NT2/D1 (cell line): ENCODE results near the gene UQCRC2.

Experiments used
- DNase-seq: peaks from one replicate; pipeline ENCODE4 v3.0.0-alpha.2; 2011; ENCODE audit warnings: low read depth, low spot score
- H3K27me3 ChIP-seq: 2 replicates; pipeline ENCODE4 v1.6.0; 2011; ENCODE audit warnings: mild to moderate bottlenecking; ENCODE audit not compliant: insufficient read length, insufficient read depth
- H3K36me3 ChIP-seq: 2 replicates; pipeline ENCODE4 v1.6.1; 2011; ENCODE audit warnings: mild to moderate bottlenecking, low read length, mixed read lengths; ENCODE audit not compliant: insufficient read depth, insufficient read length
- H3K4me1 ChIP-seq: 2 replicates; pipeline ENCODE4 v1.5.1; 2011; ENCODE audit not compliant: insufficient read depth, insufficient read length
- H3K4me3 ChIP-seq: 2 replicates; pipeline ENCODE4 v1.5.1; 2011; ENCODE audit warnings: low read depth; ENCODE audit not compliant: insufficient read length
- H3K9ac ChIP-seq: 2 replicates; pipeline ENCODE4 v1.6.0; 2011; ENCODE audit warnings: low read depth; ENCODE audit not compliant: insufficient read length
- H3K9me3 ChIP-seq: 2 replicates; pipeline ENCODE4 v1.5.1; 2011; ENCODE audit warnings: mild to moderate bottlenecking, low read length; ENCODE audit not compliant: insufficient read depth
- SUZ12 ChIP-seq: IDR thresholded peaks from 2 replicates; pipeline ENCODE4 v1.6.1; 2011; ENCODE audit not compliant: insufficient read length, insufficient read depth; ENCODE audit errors: extremely low read depth
- YY1 ChIP-seq: IDR thresholded peaks from 2 replicates; pipeline ENCODE4 v1.6.1; 2011; ENCODE audit not compliant: insufficient read length, insufficient read depth
- ZNF274 ChIP-seq: IDR thresholded peaks from 2 replicates; pipeline ENCODE4 v1.6.1; 2011; ENCODE audit warnings: mild to moderate bottlenecking, low read depth, low read length

Gene UQCRC2

GRCh38 chr16:21982108-21982507, 28.9 kb downstream of the UQCRC2 start:
- no peaks in the 10 kb centered on the region for H3K9me3 ChIP-seq
- H3K9ac ChIP-seq: no peak overlapping the region
- peaks cover 2% of the 10 kb centered on the region for H3K4me1 ChIP-seq
- H3K27me3 ChIP-seq: no peaks in the 10 kb centered on the region
- TF ChIP-seq SUZ12 (no peak), YY1 (no peak), ZNF274 (no peak)
- DNase-seq: no peak
- no peak overlapping the region for H3K4me3 ChIP-seq
- peaks cover 85% of the 10 kb centered on the region for H3K36me3 ChIP-seq

- DNase-seq: no peak
- Histone ChIP-seq H3K4me3 (no peak overlapping the region), H3K9ac (no peak overlapping the region), H3K36me3 (peaks cover 65% of the 10 kb centered on the region), H3K27me3 (no peaks in the 10 kb centered on the region), H3K9me3 (no peaks in the 10 kb centered on the region), H3K4me1 (peaks cover 2% of the 10 kb centered on the region)
- TF ChIP-seq ZNF274 (no peak), SUZ12 (no peak), YY1 (no peak)
Observed at GRCh38 chr16:21984062-21984461, 30.9 kb downstream of the UQCRC2 start.

GRCh38 chr16:21985524-21985923, 32.4 kb downstream of the UQCRC2 start:
- no peak for DNase-seq
- H3K4me3 ChIP-seq: no peak overlapping the region
- peaks cover 2% of the 10 kb centered on the region for H3K4me1 ChIP-seq
- peaks cover 51% of the 10 kb centered on the region for H3K36me3 ChIP-seq
- no peak overlapping the region for H3K9ac ChIP-seq
- TF ChIP-seq YY1: no peak
- TF ChIP-seq ZNF274: no peak
- no peak for TF ChIP-seq SUZ12
- no peaks in the 10 kb centered on the region for H3K27me3 ChIP-seq
- no peaks in the 10 kb centered on the region for H3K9me3 ChIP-seq

GRCh38 chr16:21986692-21987246, 33.6 kb downstream of the UQCRC2 start:
- peaks cover 39% of the 10 kb centered on the region for H3K36me3 ChIP-seq
- no peak for DNase-seq
- TF ChIP-seq SUZ12 (no peak), ZNF274 (no peak), YY1 (no peak)
- H3K9me3 ChIP-seq: no peaks in the 10 kb centered on the region
- no peak overlapping the region for H3K4me3 ChIP-seq
- H3K9ac ChIP-seq: no peak overlapping the region
- H3K4me1 ChIP-seq: peaks cover 2% of the 10 kb centered on the region
- H3K27me3 ChIP-seq: no peaks in the 10 kb centered on the region

GRCh38 chr16:21987498-21987897, 34.3 kb downstream of the UQCRC2 start:
- Histone ChIP-seq H3K4me3 (no peak overlapping the region), H3K4me1 (peaks cover 2% of the 10 kb centered on the region), H3K36me3 (peaks cover 34% of the 10 kb centered on the region), H3K27me3 (no peaks in the 10 kb centered on the region), H3K9me3 (no peaks in the 10 kb centered on the region), H3K9ac (no peak overlapping the region)
- DNase-seq: no peak
- TF ChIP-seq YY1: no peak
- TF ChIP-seq SUZ12: no peak
- TF ChIP-seq ZNF274: no peak

GRCh38 chr16:21989133-21989532, 36.0 kb downstream of the UQCRC2 start:
- Histone ChIP-seq H3K9me3 (no peaks in the 10 kb centered on the region), H3K4me1 (peaks cover 2% of the 10 kb centered on the region), H3K4me3 (no peak overlapping the region), H3K36me3 (peaks cover 23% of the 10 kb centered on the region), H3K9ac (no peak overlapping the region), H3K27me3 (no peaks in the 10 kb centered on the region)
- TF ChIP-seq ZNF274: no peak
- no peak for DNase-seq

GRCh38 chr16:21989751-21990150, 36.6 kb downstream of the UQCRC2 start:
- no peak for DNase-seq
- H3K4me1 ChIP-seq: peaks cover 2% of the 10 kb centered on the region
- H3K9ac ChIP-seq: no peak overlapping the region
- TF ChIP-seq YY1: no peak
- TF ChIP-seq SUZ12: no peak
- TF ChIP-seq ZNF274: no peak
- H3K36me3 ChIP-seq: peaks cover 18% of the 10 kb centered on the region
- no peak overlapping the region for H3K4me3 ChIP-seq
- H3K9me3 ChIP-seq: no peaks in the 10 kb centered on the region
- H3K27me3 ChIP-seq: no peaks in the 10 kb centered on the region
